GM12875 (cell line): ENCODE measurements around the gene STK32C.
"Not testable (repeated sequence)": the region's sequence is repeated elsewhere in the genome, so short reads cannot be mapped to it uniquely, and the experiment has no call there.

Experiments used
- H3K4me3 ChIP-seq: one replicate; pipeline ENCODE4 v1.5.1; 2011; ENCODE audit warnings: low read depth, low read length, control low read depth
- CTCF ChIP-seq: IDR thresholded peaks from 2 replicates; pipeline ENCODE4 v1.5.1; 2011; ENCODE audit warnings: low read depth, mild to moderate bottlenecking, control low read depth, inconsistent platforms, low read length, moderate library complexity, borderline replicate concordance; ENCODE audit not compliant: insufficient read depth

The STK32C gene

GRCh38 chr10:132299371-132300336, 8.1 kb downstream of the STK32C start:
- TF ChIP-seq CTCF, result no peak
- H3K4me3 ChIP-seq, result no peak overlapping the region

GRCh38 chr10:132298038-132298881, 9.5 kb downstream of the STK32C start:
- TF ChIP-seq CTCF, result no peak
- no peak overlapping the region for H3K4me3 ChIP-seq

GRCh38 chr10:132297526-132297925, 10.2 kb downstream of the STK32C start:
- no peak overlapping the region for H3K4me3 ChIP-seq
- no peak for TF ChIP-seq CTCF

GRCh38 chr10:132296666-132297443, 10.9 kb downstream of the STK32C start:
- no peak overlapping the region for H3K4me3 ChIP-seq
- no peak for TF ChIP-seq CTCF

GRCh38 chr10:132295481-132295880, 12.3 kb downstream of the STK32C start:
- H3K4me3 ChIP-seq, result not testable (repeated sequence)

- TF ChIP-seq CTCF, result no peak
- H3K4me3 ChIP-seq, result no peak overlapping the region
These were observed 13.0 kb downstream of the STK32C start for GRCh38 chr10:132294561-132295318.
